ENCODE data around the gene TRMT112. TPM values are rescaled to one million over a fixed set of nuclear protein-coding genes. Genes with fewer than 3 reads are reported as not detected.
A peak's percentile ranks its signal among the peaks of the same experiment; 100 is the strongest.

Gene TRMT112
- total RNA-seq, 2 experiments from 2014 or later, result 205 to 322 TPM

DNA sequence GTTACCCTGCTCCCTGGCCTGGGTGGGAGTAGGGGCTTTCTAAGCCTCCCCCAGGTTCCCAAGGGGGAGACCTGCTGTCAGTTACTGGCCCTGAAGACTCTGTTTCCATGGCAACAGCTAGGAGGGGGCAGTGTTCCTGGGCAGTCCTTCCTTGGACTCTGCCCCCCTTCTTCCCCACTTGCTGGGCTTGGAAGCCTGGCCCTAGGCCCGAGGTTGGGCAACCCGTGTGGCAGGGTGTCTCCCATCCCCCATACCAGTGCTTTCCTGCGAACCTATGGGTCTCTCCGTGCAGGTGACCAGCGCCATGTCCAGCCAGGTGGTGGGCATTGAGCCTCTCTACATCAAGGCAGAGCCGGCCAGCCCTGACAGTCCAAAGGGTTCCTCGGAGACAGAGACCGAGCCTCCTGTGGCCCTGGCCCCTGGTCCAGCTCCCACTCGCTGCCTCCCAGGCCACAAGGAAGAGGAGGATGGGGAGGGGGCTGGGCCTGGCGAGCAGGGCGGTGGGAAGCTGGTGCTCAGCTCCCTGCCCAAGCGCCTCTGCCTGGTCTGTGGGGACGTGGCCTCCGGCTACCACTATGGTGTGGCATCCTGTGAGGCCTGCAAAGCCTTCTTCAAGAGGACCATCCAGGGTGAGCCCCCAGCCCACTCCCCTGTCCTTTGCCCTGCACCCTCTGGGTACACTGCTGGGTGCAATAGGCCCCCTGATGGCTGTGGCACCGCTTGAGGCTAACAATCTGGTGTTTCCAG is 10.3 kb downstream of the TRMT112 start:
- CTCF ChIA-PET (ENCODE audit: unreplicated experiment), result no interaction called here
- Histone ChIP-seq H3K4me2 (ENCODE audit: low read length) (peak overlapping the region; percentile 78), H4K20me1 (ENCODE audit: insufficient read depth, low read length) (no peaks in the 10 kb centered on the region), H3K4me1 (ENCODE audit: insufficient read depth, low read length, poor library complexity, severe bottlenecking) (peaks cover 23% of the 10 kb centered on the region), H3K36me3 (ENCODE audit: insufficient read depth, low read length) (peaks cover 35% of the 10 kb centered on the region), H3K9me3 (ENCODE audit: low read length) (no peaks in the 10 kb centered on the region), H3K4me3 (ENCODE audit: low read depth, low read length, poor library complexity, severe bottlenecking) (peak overlapping the region; percentile 88), H3K27ac (ENCODE audit: low read depth, low read length, poor library complexity, severe bottlenecking) (peak overlapping the region; percentile 55), H2AFZ (ENCODE audit: low read length) (no peak overlapping the region), H3K9me2 (ENCODE audit: insufficient read depth, low read length) (no peaks in the 10 kb centered on the region), H3K79me2 (ENCODE audit: insufficient read depth, low read depth, low read length) (peaks cover 25% of the 10 kb centered on the region)
- TF ChIP-seq, protein P1, sequence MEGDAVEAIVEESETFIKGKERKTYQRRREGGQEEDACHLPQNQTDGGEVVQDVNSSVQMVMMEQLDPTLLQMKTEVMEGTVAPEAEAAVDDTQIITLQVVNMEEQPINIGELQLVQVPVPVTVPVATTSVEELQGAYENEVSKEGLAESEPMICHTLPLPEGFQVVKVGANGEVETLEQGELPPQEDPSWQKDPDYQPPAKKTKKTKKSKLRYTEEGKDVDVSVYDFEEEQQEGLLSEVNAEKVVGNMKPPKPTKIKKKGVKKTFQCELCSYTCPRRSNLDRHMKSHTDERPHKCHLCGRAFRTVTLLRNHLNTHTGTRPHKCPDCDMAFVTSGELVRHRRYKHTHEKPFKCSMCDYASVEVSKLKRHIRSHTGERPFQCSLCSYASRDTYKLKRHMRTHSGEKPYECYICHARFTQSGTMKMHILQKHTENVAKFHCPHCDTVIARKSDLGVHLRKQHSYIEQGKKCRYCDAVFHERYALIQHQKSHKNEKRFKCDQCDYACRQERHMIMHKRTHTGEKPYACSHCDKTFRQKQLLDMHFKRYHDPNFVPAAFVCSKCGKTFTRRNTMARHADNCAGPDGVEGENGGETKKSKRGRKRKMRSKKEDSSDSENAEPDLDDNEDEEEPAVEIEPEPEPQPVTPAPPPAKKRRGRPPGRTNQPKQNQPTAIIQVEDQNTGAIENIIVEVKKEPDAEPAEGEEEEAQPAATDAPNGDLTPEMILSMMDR (conservative IDR thresholded peaks at IDR 0.05; ENCODE audit: low read length), result no peak
- no peak for TF ChIP-seq EZH2phosphoT487 (IDR thresholded peaks at IDR 0.05; ENCODE audit: borderline replicate concordance, low read depth, low read length)
- POLR2A ChIA-PET, result interaction anchor here (1.7 kb wide), 1 partner anchor 11 kb away, joined by 5 read pairs; the partner anchor contains the start of genes PRDX5 and TRMT112
- BruUV-seq (replicated peaks), result no TSS peak
- intact Hi-C loops (cut with micrococcal nuclease; ENCODE audit: unreplicated experiment), result loop anchor here (10.0 kb wide), 1 partner anchor 332 kb away; the partner anchor contains the start of gene COX8A
- DNase-seq (ENCODE audit: low spot score), result peak; percentile 21

DNA sequence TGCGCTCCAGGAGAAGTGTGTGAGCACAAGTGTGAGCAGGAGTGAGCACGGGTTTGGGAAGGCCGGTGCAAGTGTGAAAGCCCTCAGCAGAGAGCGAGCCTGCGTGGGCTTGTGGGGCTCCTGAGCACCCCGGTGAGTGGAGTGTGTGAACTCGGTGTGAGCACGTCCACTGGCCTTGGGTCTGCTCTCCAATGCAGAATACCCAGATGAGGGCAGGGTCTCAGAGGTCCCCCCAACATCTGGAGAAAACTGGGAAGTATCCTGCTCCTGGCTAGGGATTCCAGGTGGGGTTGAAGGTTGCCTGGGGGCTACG is 10.8 kb downstream of the TRMT112 start:
- ChIA-PET POLR2A (interaction anchor here (1.7 kb wide), 1 partner anchor 11 kb away, joined by 5 read pairs; the partner anchor contains the start of genes PRDX5 and TRMT112), CTCF (ENCODE audit: unreplicated experiment) (no interaction called here)
- Histone ChIP-seq H3K4me2 (ENCODE audit: low read length) (peak overlapping the region; percentile 78), H3K36me3 (ENCODE audit: insufficient read depth, low read length) (peaks cover 35% of the 10 kb centered on the region), H3K9me2 (ENCODE audit: insufficient read depth, low read length) (no peaks in the 10 kb centered on the region), H2AFZ (ENCODE audit: low read length) (peak overlapping the region; percentile 30; the same call in 1 of the 2 replicates), H4K20me1 (ENCODE audit: insufficient read depth, low read length) (no peaks in the 10 kb centered on the region), H3K79me2 (ENCODE audit: insufficient read depth, low read depth, low read length) (peaks cover 25% of the 10 kb centered on the region), H3K27ac (ENCODE audit: low read depth, low read length, poor library complexity, severe bottlenecking) (peak overlapping the region; percentile 55), H3K4me1 (ENCODE audit: insufficient read depth, low read length, poor library complexity, severe bottlenecking) (peaks cover 23% of the 10 kb centered on the region), H3K4me3 (ENCODE audit: low read depth, low read length, poor library complexity, severe bottlenecking) (peak overlapping the region; percentile 88), H3K9me3 (ENCODE audit: low read length) (no peaks in the 10 kb centered on the region)
- intact Hi-C loops (cut with micrococcal nuclease; ENCODE audit: unreplicated experiment), result loop anchor here (10.0 kb wide), 1 partner anchor 332 kb away; the partner anchor contains the start of gene COX8A
- DNase-seq (ENCODE audit: low spot score), result no peak
- TF ChIP-seq, protein P1 (conservative IDR thresholded peaks at IDR 0.05; ENCODE audit: low read length), result no peak
- TF ChIP-seq EZH2phosphoT487 (IDR thresholded peaks at IDR 0.05; ENCODE audit: borderline replicate concordance, low read depth, low read length), result no peak
- BruUV-seq (replicated peaks), result TSS peak; percentile 35

Measured in OCI-LY7 (cell line).